Sigmoid colon (tissue), 4 donors: Measurements from ENCODE around the gene CCDC187.

Source experiments
- POLR2A ChIP-seq, 2 donors: fragments of 450-650 bp; IDR thresholded peaks; one replicate each; pipeline ENCODE4 v1.6.1; 2016; ENCODE audit warnings: antibody characterized with exemption in 2 of 2, mild to moderate bottlenecking in 2 of 2, moderate library complexity in 2 of 2
- POLR2AphosphoS5 ChIP-seq, 4 donors: sonication (generic); formaldehyde crosslinking; IDR thresholded peaks; one replicate each; pipeline ENCODE4 v1.6.1; 2017; ENCODE audit warnings: antibody characterized with exemption in 4 of 4
- TF ChIP-seq, protein P1 (sequence below), 4 experiments: fragments of 450-650 bp in 3 of 4; fragments of 200-600 bp in 1 of 4; IDR thresholded peaks; one replicate each; pipeline ENCODE4 v1.5.1; 2016 to 2019; ENCODE audit warnings: antibody characterized with exemption in 4 of 4, mild to moderate bottlenecking in 3 of 4, moderate library complexity in 2 of 4

DNA sequence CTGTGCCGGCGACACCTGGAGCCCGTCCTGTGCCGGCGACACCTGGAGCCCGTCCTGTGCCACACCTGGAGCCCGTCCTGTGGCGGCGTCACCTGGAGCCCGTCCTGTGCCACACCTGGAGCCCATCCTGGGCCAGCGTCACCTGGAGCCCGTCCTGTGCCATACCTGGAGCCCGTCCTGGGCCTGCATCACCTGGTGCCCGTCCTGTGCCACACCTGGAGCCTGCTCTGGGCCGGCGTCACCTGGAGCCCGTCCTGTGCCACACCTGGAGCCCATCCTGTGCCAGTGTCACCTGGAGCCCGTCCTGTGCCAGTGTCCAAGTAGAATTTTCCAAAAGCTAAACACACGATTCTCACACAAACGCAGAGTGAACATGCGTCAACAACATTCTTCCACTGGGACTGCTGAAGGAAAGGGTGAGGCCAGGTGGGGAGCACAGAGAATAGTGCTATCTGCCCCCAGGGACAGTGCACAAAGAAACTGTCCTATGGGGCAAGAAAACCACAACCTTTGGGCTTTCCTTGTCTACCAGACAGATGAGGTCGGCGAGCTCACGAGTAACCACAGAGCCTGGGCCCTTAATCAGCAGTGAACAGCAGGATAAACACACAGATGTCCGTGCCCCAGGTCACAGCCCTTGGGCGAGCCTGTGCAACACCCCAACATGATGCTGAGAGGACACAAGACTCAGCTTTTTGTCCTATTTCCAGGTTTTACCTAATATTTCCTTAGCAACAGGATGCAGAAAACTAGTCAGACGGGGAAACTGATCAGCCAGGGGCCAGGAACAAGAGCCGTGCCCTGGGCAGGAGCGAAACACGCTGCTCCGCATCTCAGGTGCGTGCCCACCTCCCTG, 66.2 kb downstream of the CCDC187 start:
- TF ChIP-seq, protein P1, sequence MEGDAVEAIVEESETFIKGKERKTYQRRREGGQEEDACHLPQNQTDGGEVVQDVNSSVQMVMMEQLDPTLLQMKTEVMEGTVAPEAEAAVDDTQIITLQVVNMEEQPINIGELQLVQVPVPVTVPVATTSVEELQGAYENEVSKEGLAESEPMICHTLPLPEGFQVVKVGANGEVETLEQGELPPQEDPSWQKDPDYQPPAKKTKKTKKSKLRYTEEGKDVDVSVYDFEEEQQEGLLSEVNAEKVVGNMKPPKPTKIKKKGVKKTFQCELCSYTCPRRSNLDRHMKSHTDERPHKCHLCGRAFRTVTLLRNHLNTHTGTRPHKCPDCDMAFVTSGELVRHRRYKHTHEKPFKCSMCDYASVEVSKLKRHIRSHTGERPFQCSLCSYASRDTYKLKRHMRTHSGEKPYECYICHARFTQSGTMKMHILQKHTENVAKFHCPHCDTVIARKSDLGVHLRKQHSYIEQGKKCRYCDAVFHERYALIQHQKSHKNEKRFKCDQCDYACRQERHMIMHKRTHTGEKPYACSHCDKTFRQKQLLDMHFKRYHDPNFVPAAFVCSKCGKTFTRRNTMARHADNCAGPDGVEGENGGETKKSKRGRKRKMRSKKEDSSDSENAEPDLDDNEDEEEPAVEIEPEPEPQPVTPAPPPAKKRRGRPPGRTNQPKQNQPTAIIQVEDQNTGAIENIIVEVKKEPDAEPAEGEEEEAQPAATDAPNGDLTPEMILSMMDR (IDR thresholded peaks at IDR 0.05): no peak
- TF ChIP-seq POLR2A (IDR thresholded peaks at IDR 0.05): no peak
- TF ChIP-seq POLR2AphosphoS5 (IDR thresholded peaks at IDR 0.05): no peak
